Inferior parietal cortex (tissue), 1 donor: ENCODE results near the gene BLM.
"Not testable (repeated sequence)": the region's sequence is repeated elsewhere in the genome, so short reads cannot be mapped to it uniquely, and the experiment has no call there.

ENCODE experiments used
- DNase-seq: peaks from one replicate; pipeline ENCODE4 v3.0.0-alpha.2; 2016; ENCODE audit errors: extremely low spot score

Gene BLM

GRCh38 chr15:90820481-90820880 is 103.3 kb downstream of the BLM start:
- no peak for DNase-seq

GRCh38 chr15:90822204-90822955 is 105.2 kb downstream of the BLM start:
- DNase-seq: no peak

GRCh38 chr15:90823455-90823974 is 106.4 kb downstream of the BLM start:
- DNase-seq: no peak

- not testable (repeated sequence) for DNase-seq
Observed at GRCh38 chr15:90825115-90825899, 108.2 kb downstream of the BLM start.

GRCh38 chr15:90826206-90826885 is 109.2 kb downstream of the BLM start:
- not testable (repeated sequence) for DNase-seq

- DNase-seq: no peak
Observed at GRCh38 chr15:90826886-90827435, 109.8 kb downstream of the BLM start.

- DNase-seq: no peak
Observed at GRCh38 chr15:90828111-90828510, 111.0 kb downstream of the BLM start.

GRCh38 chr15:90829126-90829525 is 112.0 kb downstream of the BLM start:
- no peak for DNase-seq

- no peak for DNase-seq
Observed at GRCh38 chr15:90829942-90830440, 112.8 kb downstream of the BLM start.

- no peak for DNase-seq
Observed at GRCh38 chr15:90834626-90835025, 117.5 kb downstream of the BLM start.

GRCh38 chr15:90836296-90836871 is 119.2 kb downstream of the BLM start:
- DNase-seq: no peak

GRCh38 chr15:90837094-90837493 is 119.9 kb downstream of the BLM start:
- no peak for DNase-seq

- no peak for DNase-seq
Observed at GRCh38 chr15:90838139-90838538, 121.0 kb downstream of the BLM start.

- no peak for DNase-seq
Observed at GRCh38 chr15:90838544-90838943, 121.4 kb downstream of the BLM start.

- peak; percentile 38 for DNase-seq
Observed at GRCh38 chr15:90839187-90840071, 122.3 kb downstream of the BLM start.

GRCh38 chr15:90840157-90840855 is 123.2 kb downstream of the BLM start:
- DNase-seq: no peak

- peak; percentile 51 for DNase-seq
Observed at GRCh38 chr15:90840954-90841353, 123.8 kb downstream of the BLM start.

- DNase-seq: no peak
Observed at GRCh38 chr15:90844696-90845095, 127.5 kb downstream of the BLM start.

GRCh38 chr15:90845201-90845949 is 128.2 kb downstream of the BLM start:
- DNase-seq: no peak
